Natural killer cell (primary cell): ENCODE measurements around the gene NCBP1. TPM values are rescaled to one million over a fixed set of nuclear protein-coding genes. Genes with fewer than 3 reads are reported as not detected.

Source experiments
- ATAC-seq, 3 donors: fragments of 150-1000 bp in 2 of 3; fragments of 200-7000 bp in 1 of 3; cut with Tn5 transposase; 1 replicate in 1 of 3; 2 replicates in 2 of 3; pipeline ENCODE4 v1.10.0; 2021; ENCODE audit warnings: mild to moderate bottlenecking in 2 of 3, moderate library complexity in 2 of 3
- DNase-seq, 2 donors: peaks; one replicate each; pipeline versions ENCODE4 v3.0.0 to v3.0.0-alpha.2; 2013 to 2021; ENCODE audit warnings: mixed read lengths in 1 of 2
- H3K27ac ChIP-seq: one replicate; pipeline ENCODE4 v1.5.1; 2013; ENCODE audit warnings: mild to moderate bottlenecking, low read length
- H3K27me3 ChIP-seq: one replicate; pipeline ENCODE4 v1.6.1; 2013; ENCODE audit warnings: low read length; ENCODE audit not compliant: control insufficient read depth, insufficient read depth
- H3K36me3 ChIP-seq: one replicate; pipeline ENCODE4 v1.6.1; 2013; ENCODE audit warnings: low read length; ENCODE audit not compliant: control insufficient read depth, insufficient read depth
- H3K4me1 ChIP-seq: one replicate; pipeline ENCODE4 v1.6.1; 2013; ENCODE audit warnings: low read length; ENCODE audit not compliant: control insufficient read depth, insufficient read depth
- H3K4me3 ChIP-seq: one replicate; pipeline ENCODE4 v1.5.1; 2013; ENCODE audit warnings: low read length
- H3K9me3 ChIP-seq: one replicate; pipeline ENCODE4 v1.6.1; 2013; ENCODE audit warnings: low read length; ENCODE audit not compliant: control insufficient read depth, insufficient read depth
- H3K27ac Mint-ChIP-seq, 2 donors: one replicate each; pipeline ENCODE4 v1.8.0; 2022; ENCODE audit warnings: mild to moderate bottlenecking in 2 of 2, mixed read lengths in 2 of 2, moderate library complexity in 1 of 2
- H3K27me3 Mint-ChIP-seq, 2 donors: one replicate each; pipeline ENCODE4 v1.8.0; 2022; ENCODE audit warnings: low read depth in 2 of 2, mixed read lengths in 2 of 2
- H3K36me3 Mint-ChIP-seq: one replicate; pipeline ENCODE4 v1.8.0; 2022; ENCODE audit warnings: mixed read lengths
- H3K4me1 Mint-ChIP-seq, 2 donors: one replicate each; pipeline ENCODE4 v1.8.0; 2022; ENCODE audit warnings: mixed read lengths in 2 of 2
- H3K4me3 Mint-ChIP-seq: one replicate; pipeline ENCODE4 v1.8.0; 2022; ENCODE audit warnings: mild to moderate bottlenecking, moderate library complexity, mixed read lengths
- H3K9me3 Mint-ChIP-seq, 2 donors: one replicate each; pipeline ENCODE4 v1.8.0; 2022; ENCODE audit warnings: mixed read lengths in 2 of 2
- WGBS: methylation state at CpG from one replicate; pipeline ENCODE4 v1.1.7; 2013; ENCODE audit warnings: missing lambda C conversion rate; ENCODE audit not compliant: insufficient coverage; 5-methylcytosine and 5-hydroxymethylcytosine counted together
- intact Hi-C: fragments of 100-400 bp; cut with micrococcal nuclease; formaldehyde crosslinking; loops from one replicate; pipeline ENCODE4 v1.14.2; 2022
- total RNA-seq, 4 donors: library from RNA; stranded (reverse); fragments of 120-200 nt in 1 of 4; gene quantifications; one replicate each; pipeline versions ENCODE4 v1.2.3 to v1.2.4, GENCODE V29; 2013 to 2022
- TF ChIP-seq, protein P1 (sequence below): fragments of 200-600 bp; IDR thresholded peaks from one replicate; pipeline ENCODE4 v1.8.0; 2022; ENCODE audit warnings: antibody characterized with exemption

The NCBP1 gene
- total RNA-seq, 3 donors from 2014 or later (not counting 1 experiment from before 2014, with no cell fraction given): 39.3 to 55.2 (median 51.2) TPM

GRCh38 chr9:97629156-97629555 is 4.5 kb upstream of the NCBP1 start:
- no peak overlapping the region for H3K27ac Mint-ChIP-seq

GRCh38 chr9:97630591-97630990 is 3.0 kb upstream of the NCBP1 start:
- Mint-ChIP-seq H3K4me3 (no peak overlapping the region), H3K4me1 (peaks cover 28 to 49% of the 10 kb centered on the region in 2 donors), H3K36me3 (no peaks in the 10 kb centered on the region), H3K27me3 (no peaks in the 10 kb centered on the region), H3K27ac (peak overlapping the region in 1 of 2 donors; percentile 96), H3K9me3 (no peaks in the 10 kb centered on the region)
- Histone ChIP-seq H3K9me3 (no peaks in the 10 kb centered on the region), H3K4me1 (peaks cover 27% of the 10 kb centered on the region), H3K36me3 (no peaks in the 10 kb centered on the region), H3K27me3 (no peaks in the 10 kb centered on the region), H3K4me3 (no peak overlapping the region), H3K27ac (no peak overlapping the region)
- ATAC-seq (no peak), DNase-seq (no peak)
- TF ChIP-seq, protein P1, sequence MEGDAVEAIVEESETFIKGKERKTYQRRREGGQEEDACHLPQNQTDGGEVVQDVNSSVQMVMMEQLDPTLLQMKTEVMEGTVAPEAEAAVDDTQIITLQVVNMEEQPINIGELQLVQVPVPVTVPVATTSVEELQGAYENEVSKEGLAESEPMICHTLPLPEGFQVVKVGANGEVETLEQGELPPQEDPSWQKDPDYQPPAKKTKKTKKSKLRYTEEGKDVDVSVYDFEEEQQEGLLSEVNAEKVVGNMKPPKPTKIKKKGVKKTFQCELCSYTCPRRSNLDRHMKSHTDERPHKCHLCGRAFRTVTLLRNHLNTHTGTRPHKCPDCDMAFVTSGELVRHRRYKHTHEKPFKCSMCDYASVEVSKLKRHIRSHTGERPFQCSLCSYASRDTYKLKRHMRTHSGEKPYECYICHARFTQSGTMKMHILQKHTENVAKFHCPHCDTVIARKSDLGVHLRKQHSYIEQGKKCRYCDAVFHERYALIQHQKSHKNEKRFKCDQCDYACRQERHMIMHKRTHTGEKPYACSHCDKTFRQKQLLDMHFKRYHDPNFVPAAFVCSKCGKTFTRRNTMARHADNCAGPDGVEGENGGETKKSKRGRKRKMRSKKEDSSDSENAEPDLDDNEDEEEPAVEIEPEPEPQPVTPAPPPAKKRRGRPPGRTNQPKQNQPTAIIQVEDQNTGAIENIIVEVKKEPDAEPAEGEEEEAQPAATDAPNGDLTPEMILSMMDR: no peak
- intact Hi-C loops: no loop called here

More at GRCh38 chr9:97629156-97629555, 4.5 kb upstream of the NCBP1 start:
- ATAC-seq: no peak
- TF ChIP-seq, protein P1: no peak
- Histone ChIP-seq H3K4me3 (no peak overlapping the region), H3K27me3 (no peaks in the 10 kb centered on the region), H3K4me1 (peaks cover 16% of the 10 kb centered on the region), H3K36me3 (peaks cover 12% of the 10 kb centered on the region), H3K9me3 (no peaks in the 10 kb centered on the region), H3K27ac (no peak overlapping the region)
- Mint-ChIP-seq H3K36me3 (peaks cover 7% of the 10 kb centered on the region), H3K4me1 (peaks cover 17 to 36% of the 10 kb centered on the region in 2 donors), H3K9me3 (no peaks in the 10 kb centered on the region), H3K4me3 (no peak overlapping the region), H3K27me3 (no peaks in the 10 kb centered on the region)
- DNase-seq: no peak
- intact Hi-C loops: no loop called here

DNA sequence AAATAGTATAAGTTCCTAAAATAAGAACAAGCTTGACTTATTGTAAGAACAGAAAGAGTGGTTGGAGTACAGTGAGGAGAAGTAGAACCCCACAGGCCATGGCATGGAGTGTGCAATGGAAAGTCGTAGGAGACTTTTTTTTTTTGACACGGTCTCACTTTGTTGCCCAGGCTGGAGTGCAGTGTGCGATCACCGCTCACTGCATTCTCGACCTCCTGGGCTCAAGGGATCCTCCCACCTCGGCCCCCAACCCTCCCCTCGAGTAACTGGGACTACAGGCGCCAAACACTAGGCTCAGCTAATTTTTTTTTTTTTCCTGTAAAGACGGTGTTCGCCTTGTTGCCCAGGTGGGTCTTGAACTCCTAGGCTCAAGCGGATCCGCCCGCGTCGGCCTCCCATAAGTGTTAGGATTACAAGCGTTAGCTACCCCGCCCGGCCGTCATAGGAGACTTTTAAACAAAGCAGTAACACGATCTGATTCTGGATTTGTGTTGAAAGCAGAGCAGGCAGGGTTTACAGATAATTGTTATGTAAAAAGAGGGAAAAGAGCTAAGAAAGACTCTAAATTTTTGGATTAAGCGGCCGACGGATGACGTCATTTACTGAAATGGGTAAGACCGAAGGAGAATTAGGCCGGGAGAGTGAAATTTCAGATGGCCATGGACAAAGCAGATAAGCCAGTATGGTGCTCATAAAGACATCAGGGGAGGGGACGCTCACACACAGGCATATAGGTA is 1.2 kb upstream of the NCBP1 start:
- no peaks in the 10 kb centered on the region for H3K36me3 ChIP-seq
- peak overlapping the region; percentile 91 for H3K4me3 ChIP-seq
- H3K27me3 ChIP-seq: no peaks in the 10 kb centered on the region
- TF ChIP-seq, protein P1: no peak
- peaks cover 41 to 60% of the 10 kb centered on the region in 2 donors for H3K4me1 Mint-ChIP-seq
- ATAC-seq: peak in 1 of 3 donors; percentile 2
- peak overlapping the region; percentile 93 for H3K27ac ChIP-seq
- peaks cover 30% of the 10 kb centered on the region for H3K4me1 ChIP-seq
- WGBS: 2% methylated on average over 27 of the region's 27 CpGs
- H3K27ac Mint-ChIP-seq: peak overlapping the region; percentile 96 to 100
- no peaks in the 10 kb centered on the region for H3K9me3 Mint-ChIP-seq
- H3K4me3 Mint-ChIP-seq: peak overlapping the region; percentile 94
- no peak for DNase-seq
- intact Hi-C loops: loop anchor here (2.0 kb wide), 1 partner anchor 290 kb away; the partner anchor contains the start of gene TRMO
- no peaks in the 10 kb centered on the region for H3K36me3 Mint-ChIP-seq
- H3K27me3 Mint-ChIP-seq: no peaks in the 10 kb centered on the region
- H3K9me3 ChIP-seq: no peaks in the 10 kb centered on the region
